ENCODE data around the gene PELI1.

GRCh38 chr2:64054161-64054915 is 89.9 kb downstream of the PELI1 start:
- TF ChIP-seq EZH2 (IDR thresholded peaks at IDR 0.05; ENCODE audit: insufficient read depth, poor library complexity, severe bottlenecking) (no peak), EZH2phosphoT487 (IDR thresholded peaks at IDR 0.05; ENCODE audit: insufficient read depth, low read depth) (no peak)

All from GM23248 (cell line).